AG08396 (cell line): ENCODE data around the gene PPM1H.

ENCODE experiments used
- DNase-seq: peaks from one replicate; pipeline ENCODE4 v3.0.0; 2012; ENCODE audit warnings: low spot score, mixed read lengths

PPM1H gene

DNA sequence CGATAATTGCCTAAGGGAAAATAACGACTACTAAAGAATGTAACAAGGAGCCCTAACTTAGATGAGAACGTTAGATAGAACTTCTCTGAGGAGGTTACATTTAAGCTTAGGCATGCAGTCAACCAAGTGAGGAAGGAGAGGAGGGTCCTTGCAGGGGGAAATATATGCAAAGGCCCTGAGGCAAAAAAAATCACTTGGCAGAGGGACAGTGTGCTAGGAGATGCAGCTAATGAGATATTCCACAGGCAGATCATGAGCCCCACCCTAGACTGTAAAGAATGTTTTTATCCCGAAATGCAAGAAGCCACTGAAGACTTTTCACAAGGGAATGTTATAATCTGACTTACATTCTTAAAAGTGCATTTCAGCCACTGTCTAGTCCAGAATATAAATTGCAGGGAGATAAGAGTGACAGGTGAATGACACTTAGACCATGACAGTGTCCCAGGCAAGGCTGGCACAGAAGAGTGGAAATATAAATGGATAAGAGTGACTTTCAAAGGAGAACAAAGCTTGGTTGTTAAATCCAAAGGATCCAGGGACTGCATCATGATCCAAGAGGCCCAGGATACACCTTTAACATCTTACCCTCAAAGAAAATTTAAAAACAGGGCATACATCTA is 61.0 kb downstream of the PPM1H start:
- DNase-seq, result no peak

DNA sequence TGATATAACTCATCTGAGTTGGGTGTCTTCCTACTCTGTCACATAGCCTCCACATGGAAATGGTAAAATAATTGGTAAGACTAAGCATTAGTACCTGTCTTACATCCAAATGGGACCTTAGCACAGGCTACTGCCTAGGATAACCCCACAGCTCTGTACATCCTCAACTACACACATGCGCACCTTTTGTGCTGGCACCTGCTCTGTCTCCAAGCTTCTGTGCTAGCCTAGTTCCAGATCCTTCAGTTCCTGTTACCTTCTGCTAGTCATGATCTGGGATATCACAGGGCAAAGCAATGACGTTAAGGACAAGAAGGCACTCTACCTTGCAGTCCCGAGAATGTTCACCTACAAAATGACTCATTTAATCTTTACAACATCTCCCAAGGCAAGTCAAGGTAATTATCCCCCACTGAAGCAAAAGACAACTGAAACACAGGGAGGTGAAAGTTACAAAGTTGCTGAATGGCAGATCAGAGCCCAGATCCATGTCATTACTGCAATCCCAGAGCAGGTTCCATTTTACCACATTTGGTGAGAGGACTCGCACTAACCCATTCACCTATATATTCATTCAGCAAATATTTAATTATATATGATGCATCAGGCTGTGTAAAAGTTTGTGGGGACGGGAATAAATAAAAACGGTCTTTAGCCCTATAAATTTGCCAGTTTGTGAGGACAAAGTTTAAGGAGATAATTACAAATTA is 61.7 kb downstream of the PPM1H start:
- no peak for DNase-seq

- DNase-seq, result no peak
Measured at GRCh38 chr12:62868820-62869219, 66.1 kb downstream of the PPM1H start.

- peak; percentile 61 for DNase-seq
Measured at GRCh38 chr12:62866451-62867082, 68.4 kb downstream of the PPM1H start.

GRCh38 chr12:62865937-62866336 is 69.0 kb downstream of the PPM1H start:
- DNase-seq, result no peak

DNA sequence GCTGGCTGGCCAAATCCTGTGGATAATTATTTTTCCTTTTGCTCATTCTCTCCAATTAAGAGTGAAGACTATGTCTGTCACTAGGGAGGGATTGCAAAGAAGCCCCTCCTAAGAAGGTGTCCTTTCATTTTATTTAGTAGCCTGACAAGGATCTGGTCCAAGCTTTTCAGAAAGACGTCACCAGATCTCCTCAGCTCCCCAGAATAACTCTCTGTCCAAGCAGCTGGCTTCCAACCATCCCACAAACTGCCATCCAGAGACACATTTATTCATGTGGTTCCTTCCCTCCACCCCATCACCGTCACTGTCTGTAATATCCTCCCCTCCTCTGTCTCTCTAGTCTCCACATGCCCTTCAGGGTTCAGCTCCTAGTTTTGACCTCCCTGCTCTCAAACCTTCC is 69.9 kb downstream of the PPM1H start:
- DNase-seq, result no peak

DNA sequence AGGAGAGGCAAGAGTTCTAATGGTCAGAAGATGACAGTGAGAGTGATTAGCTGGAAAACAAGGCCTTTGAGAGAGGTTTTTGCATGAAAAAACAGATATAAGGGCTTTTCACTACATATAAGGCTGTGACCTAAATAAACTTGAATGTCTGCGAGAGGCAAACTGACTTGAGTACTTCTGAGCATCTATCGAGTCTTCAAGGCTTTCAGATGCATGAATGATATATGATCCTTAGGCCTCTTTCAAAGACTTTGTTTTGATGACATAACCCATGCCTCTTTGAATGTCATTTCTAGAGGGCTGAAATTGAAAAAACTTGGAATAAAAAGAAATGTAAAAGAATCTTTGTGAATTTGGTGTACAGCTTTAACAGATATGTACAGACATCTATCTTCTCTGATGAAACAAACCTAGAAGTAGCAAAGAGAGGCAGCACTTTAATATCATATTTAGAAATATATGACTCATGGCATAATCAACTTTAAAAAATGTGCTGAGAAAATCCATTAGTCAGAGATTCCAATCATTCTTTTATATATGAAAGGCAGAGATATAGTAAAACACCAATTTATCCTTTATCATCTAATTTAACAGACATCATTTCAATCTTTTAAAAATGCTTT is 72.6 kb downstream of the PPM1H start:
- DNase-seq, result peak; percentile 15

GRCh38 chr12:62861586-62861985 is 73.4 kb downstream of the PPM1H start:
- DNase-seq, result no peak

DNA sequence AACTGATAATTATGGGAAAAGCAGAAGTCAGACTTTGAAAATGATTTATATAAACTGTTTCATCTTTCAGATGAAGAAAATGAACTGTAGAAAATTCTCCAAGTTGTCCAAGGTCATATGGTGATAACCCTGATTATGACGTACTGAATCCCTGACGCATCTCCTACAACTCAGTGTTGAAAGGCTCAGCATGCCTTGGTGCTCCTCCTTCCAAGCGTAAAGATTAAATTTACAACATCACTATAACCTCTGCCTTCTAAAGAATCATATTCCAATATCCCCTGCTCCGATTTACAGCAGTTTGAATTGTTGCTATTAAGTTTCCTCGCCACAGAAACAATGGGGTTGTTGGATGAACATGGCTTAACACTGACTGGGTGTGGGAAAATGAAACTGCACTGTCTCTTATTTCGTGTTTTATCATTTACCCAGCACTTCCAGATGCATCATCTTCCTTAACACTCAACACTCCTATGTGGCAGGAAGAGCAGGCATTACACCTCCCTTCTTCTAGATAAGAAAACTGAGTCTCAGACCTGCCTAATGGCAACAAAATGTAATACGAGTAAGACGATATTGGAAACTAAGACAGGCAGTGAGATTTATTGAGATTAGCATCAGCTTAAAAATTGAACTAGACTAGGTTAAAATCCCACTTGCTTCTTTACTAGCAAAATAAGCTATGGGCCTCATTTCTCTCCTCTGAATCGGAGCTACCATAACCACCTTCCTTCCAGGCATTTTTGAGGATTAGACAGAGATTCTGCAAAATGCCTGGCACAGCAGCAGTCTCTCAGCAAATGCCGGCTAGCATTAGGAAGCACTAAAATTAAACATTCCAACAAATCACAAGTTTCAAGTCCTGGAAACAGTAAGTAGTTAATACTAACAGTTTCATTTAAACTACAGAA is 74.2 kb downstream of the PPM1H start:
- no peak for DNase-seq

DNA sequence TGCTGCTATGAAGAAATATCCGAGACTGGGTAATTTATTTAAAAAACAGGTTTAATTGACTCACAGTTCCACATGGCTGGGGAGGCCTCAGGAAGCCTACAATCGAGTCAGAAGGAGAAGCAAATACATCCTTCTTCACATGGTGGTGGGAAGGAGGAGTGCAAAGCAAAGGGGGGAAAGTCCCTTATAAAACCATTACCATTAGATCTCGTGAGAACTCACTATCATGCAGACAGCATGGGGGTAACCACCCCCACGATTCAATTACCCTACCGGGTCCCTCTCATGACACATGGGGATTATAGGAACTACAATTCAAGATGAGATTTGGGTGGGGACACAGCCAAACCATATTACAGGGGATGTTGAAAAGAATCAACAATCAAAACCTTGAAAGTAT is 74.9 kb downstream of the PPM1H start:
- DNase-seq, result no peak

DNA sequence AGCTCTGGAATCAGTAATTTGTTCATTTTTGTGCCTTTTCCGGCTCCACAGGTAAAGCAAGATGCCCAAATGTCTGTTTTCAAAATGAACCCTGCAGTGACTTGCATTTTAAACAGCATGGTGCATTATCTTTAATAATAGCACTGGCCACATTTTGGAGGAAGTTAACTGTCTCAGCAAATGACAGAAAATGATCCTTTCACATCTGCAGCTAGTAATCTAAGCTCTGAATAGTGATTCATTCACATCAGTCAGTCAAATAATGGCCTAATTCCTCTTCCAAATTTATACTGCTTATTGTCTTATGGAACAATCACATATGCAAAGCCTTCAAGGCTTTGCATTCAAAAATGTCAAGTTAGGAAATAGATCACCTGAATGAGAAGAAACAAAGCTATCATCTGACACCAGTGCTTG is 75.6 kb downstream of the PPM1H start:
- no peak for DNase-seq

DNA sequence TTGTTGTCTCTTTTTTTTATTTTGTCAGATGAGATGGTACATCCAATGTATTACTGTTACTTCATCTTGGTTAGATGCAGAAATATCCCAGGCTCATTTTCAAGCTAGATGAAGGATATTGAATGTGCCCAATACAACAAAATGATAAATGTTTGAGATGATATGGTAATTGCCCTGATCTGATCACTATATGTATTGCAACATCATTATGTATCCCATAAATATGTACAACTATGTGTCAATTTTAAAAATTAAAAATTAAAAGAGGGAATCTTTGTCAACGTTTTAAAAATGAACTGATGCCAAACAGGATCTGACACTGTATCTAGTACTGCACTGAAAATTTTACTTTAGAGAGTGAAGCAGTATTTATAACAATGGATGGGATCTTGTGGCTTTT is 78.5 kb downstream of the PPM1H start:
- no peak for DNase-seq

GRCh38 chr12:62854024-62854423 is 80.9 kb downstream of the PPM1H start:
- DNase-seq, result no peak

- no peak for DNase-seq
Measured at GRCh38 chr12:62849398-62849797, 85.6 kb downstream of the PPM1H start.

- peak; percentile 70 for DNase-seq
Measured at GRCh38 chr12:62848418-62848817, 86.5 kb downstream of the PPM1H start.

GRCh38 chr12:62847709-62848108 is 87.2 kb downstream of the PPM1H start:
- DNase-seq, result no peak

DNA sequence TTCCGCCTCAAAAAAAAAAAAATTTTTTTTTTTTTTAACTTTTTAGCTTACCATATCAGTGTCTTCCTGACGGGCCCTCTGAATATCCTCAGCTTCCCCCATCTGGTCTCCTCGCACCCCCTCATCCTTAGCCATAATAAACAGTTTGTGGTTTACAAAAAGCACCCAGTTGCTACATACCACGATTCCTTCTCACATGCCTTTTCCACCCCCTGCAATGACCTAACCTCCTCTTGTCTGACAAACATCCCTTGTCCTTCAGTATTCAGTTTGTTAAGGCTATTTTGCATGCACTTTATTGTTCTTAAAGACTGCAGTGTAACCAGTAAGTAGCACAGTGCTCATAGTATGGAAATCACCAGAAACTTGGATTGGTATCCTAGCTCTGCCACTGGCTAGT is 88.5 kb downstream of the PPM1H start:
- DNase-seq, result no peak

- DNase-seq, result no peak
Measured at GRCh38 chr12:62844915-62845314, 90.0 kb downstream of the PPM1H start.

DNA sequence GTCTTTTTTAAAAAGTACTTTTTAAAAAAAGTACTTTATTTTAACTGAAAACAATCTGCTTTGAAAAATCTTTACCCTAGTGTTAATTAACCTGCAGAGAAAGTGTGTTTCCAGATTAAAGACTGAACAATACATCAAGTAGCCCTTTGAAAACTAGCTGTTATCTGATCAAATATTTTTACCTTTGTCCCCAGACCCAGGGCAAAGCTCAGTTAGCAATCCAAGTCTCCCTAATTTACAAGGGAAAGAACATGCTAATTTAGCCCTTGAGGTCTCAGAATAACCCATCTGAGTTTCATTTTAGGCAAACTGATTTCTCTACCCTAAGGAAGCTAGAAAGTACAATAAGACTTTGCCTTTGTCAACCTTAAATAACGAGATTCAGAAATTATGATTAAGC is 91.2 kb downstream of the PPM1H start:
- DNase-seq, result no peak

GRCh38 chr12:62841846-62842245 is 93.1 kb downstream of the PPM1H start:
- DNase-seq, result no peak

DNA sequence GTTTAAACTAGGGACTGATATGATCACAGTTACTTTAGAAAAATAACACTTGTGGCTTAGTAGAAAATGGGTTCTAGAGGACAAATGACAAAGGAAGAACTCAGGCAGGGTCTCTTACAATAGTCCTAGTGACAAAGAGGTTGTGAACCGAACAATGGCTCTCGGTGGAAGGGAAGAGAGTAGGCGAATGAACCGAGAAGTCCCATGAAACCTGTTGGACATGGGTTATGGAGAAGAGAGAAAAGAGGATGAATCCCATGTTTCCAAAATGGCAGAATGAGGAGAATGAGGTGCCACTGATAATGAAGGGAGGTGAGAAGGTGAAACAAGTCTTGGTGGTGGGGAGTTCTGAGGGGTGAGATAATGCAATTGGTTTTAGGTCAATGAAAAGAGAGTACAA is 94.1 kb downstream of the PPM1H start:
- no peak for DNase-seq
